Chondrocyte (in vitro differentiated cells): ENCODE measurements around the gene SLC22A23. TPM values are rescaled to one million over a fixed set of nuclear protein-coding genes. Genes with fewer than 3 reads are reported as not detected.
"Not testable (repeated sequence)": the region's sequence is repeated elsewhere in the genome, so short reads cannot be mapped to it uniquely, and the experiment has no call there.

Source experiments
- DNase-seq: peaks from one replicate; pipeline ENCODE4 v3.0.0; 2021; ENCODE audit warnings: mixed read lengths, low spot score
- H3K27ac Mint-ChIP-seq: one replicate; pipeline ENCODE4 v1.8.0; 2021; ENCODE audit warnings: mild to moderate bottlenecking, moderate library complexity, mixed read lengths; ENCODE audit not compliant: unreplicated experiment
- H3K27me3 Mint-ChIP-seq: 2 replicates; pipeline ENCODE4 v1.8.0; 2021; ENCODE audit warnings: low read depth, mixed read lengths
- H3K36me3 Mint-ChIP-seq: 2 replicates; pipeline ENCODE4 v1.8.0; 2021; ENCODE audit warnings: low read depth, mixed read lengths
- H3K4me1 Mint-ChIP-seq: 2 replicates; pipeline ENCODE4 v1.8.0; 2021; ENCODE audit warnings: low read depth, mild to moderate bottlenecking, mixed read lengths
- H3K4me3 Mint-ChIP-seq: one replicate; pipeline ENCODE4 v1.8.0; 2021; ENCODE audit warnings: mild to moderate bottlenecking, moderate library complexity, mixed read lengths; ENCODE audit not compliant: unreplicated experiment
- H3K9me3 Mint-ChIP-seq: 2 replicates; pipeline ENCODE4 v1.8.0; 2021; ENCODE audit warnings: low read depth, mixed read lengths
- total RNA-seq: library from RNA; stranded (reverse); gene quantifications from 3 replicates; pipeline ENCODE4 v1.2.1, GENCODE V29; 2021
- TF ChIP-seq, protein P1 (sequence below): fragments of 200-600 bp; sonication (generic); IDR thresholded peaks from 2 replicates; pipeline ENCODE4 v1.5.0; 2021; ENCODE audit warnings: antibody characterized with exemption, mild to moderate bottlenecking, moderate library complexity

SLC22A23 gene
- total RNA-seq, 1 donor from 2014 or later = 36.4 TPM

DNA sequence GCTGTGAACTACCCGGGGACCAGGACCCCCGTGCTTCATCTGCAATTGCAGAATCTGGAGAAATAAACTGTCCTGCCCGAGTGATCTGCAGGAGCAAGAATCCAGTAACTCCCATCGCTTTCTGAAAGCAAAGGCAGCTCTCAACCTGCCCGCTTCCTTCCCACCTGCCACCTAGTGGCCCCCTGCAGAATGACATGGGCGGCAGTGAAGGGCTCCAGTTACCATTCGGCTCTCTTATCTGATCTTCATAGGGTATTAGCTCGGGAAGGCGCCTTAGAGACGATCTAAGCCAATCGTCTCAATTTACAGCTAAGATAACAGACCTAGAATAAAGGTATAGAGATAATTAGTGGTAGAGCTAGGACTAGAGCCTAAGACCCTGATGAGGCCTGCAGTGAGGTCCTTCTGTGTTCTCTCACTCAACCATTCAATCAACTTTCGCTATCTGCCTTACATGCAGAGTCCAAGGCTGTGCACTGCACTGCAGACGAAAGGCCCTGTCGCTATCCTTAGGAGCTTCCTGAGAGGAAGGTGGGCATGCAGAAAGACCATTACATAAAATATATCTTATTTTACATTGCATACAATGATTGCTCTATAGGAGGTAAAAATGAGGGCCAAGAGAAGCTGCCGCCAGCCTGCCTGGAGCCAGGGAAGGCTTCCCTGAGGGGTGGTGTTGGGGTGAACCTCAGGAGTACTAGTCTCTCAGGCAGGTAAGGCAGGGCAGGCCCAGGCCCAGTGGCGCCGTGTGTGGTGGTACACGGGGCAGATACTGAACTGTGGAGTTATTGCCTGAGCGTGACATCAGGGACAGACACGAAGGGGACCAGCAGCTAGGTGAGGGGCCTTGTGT is 205.2 kb downstream of the SLC22A23 start:
- Mint-ChIP-seq H3K9me3 (peaks cover 4% of the 10 kb centered on the region), H3K27me3 (no peaks in the 10 kb centered on the region), H3K4me3 (no peak overlapping the region), H3K4me1 (peaks cover 38% of the 10 kb centered on the region), H3K27ac (peak overlapping the region; percentile 46), H3K36me3 (no peaks in the 10 kb centered on the region)
- DNase-seq = no peak
- TF ChIP-seq, protein P1, sequence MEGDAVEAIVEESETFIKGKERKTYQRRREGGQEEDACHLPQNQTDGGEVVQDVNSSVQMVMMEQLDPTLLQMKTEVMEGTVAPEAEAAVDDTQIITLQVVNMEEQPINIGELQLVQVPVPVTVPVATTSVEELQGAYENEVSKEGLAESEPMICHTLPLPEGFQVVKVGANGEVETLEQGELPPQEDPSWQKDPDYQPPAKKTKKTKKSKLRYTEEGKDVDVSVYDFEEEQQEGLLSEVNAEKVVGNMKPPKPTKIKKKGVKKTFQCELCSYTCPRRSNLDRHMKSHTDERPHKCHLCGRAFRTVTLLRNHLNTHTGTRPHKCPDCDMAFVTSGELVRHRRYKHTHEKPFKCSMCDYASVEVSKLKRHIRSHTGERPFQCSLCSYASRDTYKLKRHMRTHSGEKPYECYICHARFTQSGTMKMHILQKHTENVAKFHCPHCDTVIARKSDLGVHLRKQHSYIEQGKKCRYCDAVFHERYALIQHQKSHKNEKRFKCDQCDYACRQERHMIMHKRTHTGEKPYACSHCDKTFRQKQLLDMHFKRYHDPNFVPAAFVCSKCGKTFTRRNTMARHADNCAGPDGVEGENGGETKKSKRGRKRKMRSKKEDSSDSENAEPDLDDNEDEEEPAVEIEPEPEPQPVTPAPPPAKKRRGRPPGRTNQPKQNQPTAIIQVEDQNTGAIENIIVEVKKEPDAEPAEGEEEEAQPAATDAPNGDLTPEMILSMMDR = peak; percentile 94

DNA sequence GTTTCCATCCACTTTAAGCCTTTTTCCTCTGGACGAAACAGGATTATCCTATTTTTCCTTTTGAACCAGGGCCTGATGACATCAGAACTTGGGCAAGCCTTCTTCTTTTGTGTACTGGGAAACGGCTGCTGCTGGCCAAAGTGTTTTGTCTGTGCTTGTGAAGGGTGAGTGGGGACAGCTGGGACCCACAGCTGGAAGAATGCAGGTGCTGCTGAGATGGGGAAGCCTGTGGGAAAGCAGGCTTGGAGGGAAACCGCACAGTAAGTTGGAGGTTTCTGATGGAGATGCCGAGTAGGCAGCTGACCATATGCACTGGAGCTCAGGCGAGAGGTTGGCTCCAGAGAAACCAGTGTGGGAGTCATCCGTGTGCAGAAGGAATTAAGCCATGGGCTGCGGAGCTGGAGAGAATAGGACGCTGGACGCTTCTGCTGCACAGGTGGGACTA is 206.6 kb downstream of the SLC22A23 start:
- H3K4me3 Mint-ChIP-seq = no peak overlapping the region
- no peak overlapping the region for H3K27ac Mint-ChIP-seq
- peaks cover 43% of the 10 kb centered on the region for H3K4me1 Mint-ChIP-seq
- TF ChIP-seq, protein P1 = no peak
- H3K9me3 Mint-ChIP-seq = peaks cover 4% of the 10 kb centered on the region
- no peaks in the 10 kb centered on the region for H3K36me3 Mint-ChIP-seq
- DNase-seq = no peak
- no peaks in the 10 kb centered on the region for H3K27me3 Mint-ChIP-seq

DNA sequence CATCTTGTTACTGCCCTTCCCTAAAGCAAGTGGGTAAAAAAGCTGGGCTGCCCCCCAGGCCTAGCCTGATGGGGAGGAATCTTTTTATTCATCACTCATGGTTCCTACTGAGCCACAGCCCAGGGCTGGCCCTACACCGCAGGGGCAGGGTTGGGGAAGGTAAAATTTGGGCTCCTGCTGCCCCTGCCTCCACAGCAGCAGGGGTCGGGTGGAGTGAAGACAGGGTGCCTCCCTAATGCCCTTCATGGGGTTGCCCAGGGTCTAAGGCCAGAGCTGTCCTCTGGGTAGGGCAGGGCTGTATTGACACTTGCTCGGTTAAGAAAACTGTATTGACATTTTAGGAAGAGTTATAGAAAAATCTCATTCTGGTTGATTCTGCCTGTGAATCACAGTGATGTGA is 207.0 kb downstream of the SLC22A23 start:
- no peak overlapping the region for H3K4me3 Mint-ChIP-seq
- H3K27me3 Mint-ChIP-seq = no peaks in the 10 kb centered on the region
- peaks cover 43% of the 10 kb centered on the region for H3K4me1 Mint-ChIP-seq
- TF ChIP-seq, protein P1 = no peak
- no peaks in the 10 kb centered on the region for H3K36me3 Mint-ChIP-seq
- no peak overlapping the region for H3K27ac Mint-ChIP-seq
- H3K9me3 Mint-ChIP-seq = peaks cover 4% of the 10 kb centered on the region
- DNase-seq = no peak

DNA sequence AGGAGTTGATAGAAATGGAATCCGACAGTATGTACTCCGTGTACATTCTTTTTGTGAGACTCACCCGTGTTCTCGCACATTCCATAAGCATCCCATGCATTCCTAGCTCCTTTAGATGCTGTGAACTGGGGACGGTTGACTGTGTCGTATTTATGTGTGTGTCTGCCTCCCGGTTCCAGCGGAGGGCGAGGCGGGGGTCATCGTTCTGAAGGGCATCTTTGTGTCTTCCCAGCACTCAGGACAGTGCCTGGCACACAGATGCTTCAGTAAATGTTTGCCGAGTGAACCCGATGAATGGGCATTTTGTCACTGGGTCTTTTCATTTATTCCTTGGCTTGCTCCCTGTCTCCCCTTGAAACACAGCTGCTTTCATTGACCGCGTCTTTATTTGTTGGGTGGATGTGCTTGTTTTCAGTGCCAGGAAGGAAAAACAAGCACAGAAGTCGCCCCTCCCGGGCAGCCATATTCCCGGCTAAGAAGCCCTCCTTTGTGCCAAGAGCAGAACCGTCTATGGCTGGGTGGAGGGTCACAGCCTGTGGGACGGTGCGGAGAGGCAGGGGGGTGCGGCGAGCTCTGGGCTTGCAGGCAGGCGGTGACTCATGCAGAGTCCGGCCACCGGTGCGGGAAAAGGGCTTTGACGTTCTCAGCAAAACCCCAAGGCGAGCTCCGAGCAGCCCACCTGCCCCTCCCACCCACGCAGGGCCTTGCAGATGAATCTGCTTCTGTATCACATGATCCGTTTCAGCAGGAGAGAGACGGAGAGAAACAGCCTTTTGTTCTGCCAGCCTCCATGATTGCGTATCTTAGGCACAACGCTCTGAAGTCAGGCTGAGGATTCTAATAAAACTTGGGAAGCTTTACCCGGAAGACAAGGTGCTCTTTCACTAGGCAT is 209.3 kb downstream of the SLC22A23 start:
- Mint-ChIP-seq H3K9me3 (peaks cover 5% of the 10 kb centered on the region), H3K4me3 (peak overlapping the region; percentile 69), H3K27ac (peak overlapping the region; percentile 96), H3K4me1 (peaks cover 42% of the 10 kb centered on the region), H3K36me3 (no peaks in the 10 kb centered on the region), H3K27me3 (no peaks in the 10 kb centered on the region)
- TF ChIP-seq, protein P1 = peak; percentile 6
- DNase-seq = no peak

DNA sequence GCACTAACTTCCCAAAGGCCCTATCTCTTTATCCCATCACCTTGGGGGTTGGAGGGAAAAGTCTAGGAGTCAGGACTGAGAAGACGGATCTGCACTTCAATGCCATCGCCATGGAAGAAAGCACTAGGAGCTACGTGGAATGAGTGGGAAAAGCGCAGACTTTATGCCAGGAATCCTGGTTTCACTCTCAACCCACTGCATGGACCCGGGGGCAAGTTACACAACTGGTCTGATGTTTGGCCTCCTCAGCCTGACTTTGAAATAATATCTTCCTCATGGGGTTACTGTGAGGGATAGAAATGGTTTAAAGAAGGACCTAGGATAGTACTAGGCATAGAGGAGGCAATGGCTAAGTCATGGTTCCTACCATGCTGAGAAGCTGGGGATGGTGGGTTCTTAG is 211.6 kb downstream of the SLC22A23 start:
- Mint-ChIP-seq H3K4me3 (no peak overlapping the region), H3K27ac (peak overlapping the region; percentile 29), H3K27me3 (no peaks in the 10 kb centered on the region), H3K4me1 (peaks cover 30% of the 10 kb centered on the region), H3K36me3 (no peaks in the 10 kb centered on the region), H3K9me3 (peaks cover 5% of the 10 kb centered on the region)
- TF ChIP-seq, protein P1 = no peak
- DNase-seq = no peak

DNA sequence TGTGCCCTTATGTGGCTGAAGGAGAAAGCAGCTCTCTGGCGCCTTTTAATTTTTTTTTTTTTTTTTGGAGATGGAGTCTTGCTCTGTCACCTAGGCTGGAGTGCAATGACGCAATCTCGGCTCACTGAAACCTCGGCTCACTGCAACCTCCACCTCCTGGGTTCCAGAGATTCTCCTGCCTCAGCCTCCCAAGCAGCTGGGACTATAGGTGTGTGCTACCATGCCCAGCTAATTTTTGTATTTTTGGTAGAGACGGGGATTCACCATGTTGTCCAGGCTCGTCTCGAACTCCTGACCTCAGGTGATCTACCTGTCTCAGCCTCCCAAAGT is 212.1 kb downstream of the SLC22A23 start:
- DNase-seq, H3K27me3 Mint-ChIP-seq, H3K9me3 Mint-ChIP-seq, H3K4me3 Mint-ChIP-seq, H3K36me3 Mint-ChIP-seq, H3K27ac Mint-ChIP-seq: not testable (repeated sequence)
- peaks cover 30% of the 10 kb centered on the region for H3K4me1 Mint-ChIP-seq
